K562 (cell line): ENCODE results near the gene HMOX2.

Source experiments
- CTCF ChIP-seq, 3 experiments: IDR thresholded peaks in 2 of 3; conservative IDR thresholded peaks in 1 of 3; 2 replicates each; pipeline ENCODE4 v1.5.1; 2011 to 2012; ENCODE audit warnings: low read length in 3 of 3, mild to moderate bottlenecking in 3 of 3, control low read depth in 2 of 3, improper control_type of control experiment in 1 of 3, inconsistent platforms in 1 of 3, low read depth in 1 of 3, mixed read lengths in 1 of 3, moderate library complexity in 1 of 3; ENCODE audit not compliant: insufficient read depth in 2 of 3
- POLR2A ChIP-seq: fragments of 450-650 bp; conservative IDR thresholded peaks from 2 replicates; pipeline ENCODE4 v1.6.1; 2016
- REST ChIP-seq, 2 experiments: fragments of 450-650 bp; formaldehyde crosslinking in 1 of 2; IDR thresholded peaks; 2 replicates each; pipeline versions ENCODE4 v1.4.0 to v1.6.1; 2014 to 2020; ENCODE audit warnings: mild to moderate bottlenecking in 2 of 2, borderline replicate concordance in 1 of 2, low read depth in 1 of 2
- SP1 ChIP-seq: sonication (generic); formaldehyde crosslinking; IDR thresholded peaks from 2 replicates; pipeline ENCODE4 v1.8.1; 2022; ENCODE audit warnings: mild to moderate bottlenecking, missing genetic modification reagents

- TF ChIP-seq CTCF (IDR thresholded peaks at IDR 0.05 in 2 of 3, conservative IDR thresholded peaks at IDR 0.05 in 1 of 3; ENCODE audit: insufficient read depth in 2 of 3, low read depth in 1 of 3, low read length in 3 of 3): no peak
- TF ChIP-seq SP1 (CRISPR knock-in tag): no peak
- no peak for TF ChIP-seq REST (IDR thresholded peaks at IDR 0.05; ENCODE audit: borderline replicate concordance)
- no peak for TF ChIP-seq REST (CRISPR knock-in tag; IDR thresholded peaks at IDR 0.05; ENCODE audit: low read depth)
- no peak for TF ChIP-seq POLR2A
These were observed 12.3 kb downstream of the HMOX2 start for GRCh38 chr16:4488499-4488967.
